H1 (cell line): ENCODE results near the gene CC2D2A. TPM values are rescaled to one million over a fixed set of nuclear protein-coding genes. Genes with fewer than 3 reads are reported as not detected.

Source experiments
- CEBPB ChIP-seq: IDR thresholded peaks from 2 replicates; pipeline ENCODE4 v1.6.1; 2012; ENCODE audit warnings: low read depth, low read length
- CHD1 ChIP-seq: IDR thresholded peaks from 2 replicates; pipeline ENCODE4 v1.6.1; 2012; ENCODE audit warnings: low read depth, low read length, improper control_type of control experiment
- CTBP2 ChIP-seq: IDR thresholded peaks from 2 replicates; pipeline ENCODE4 v1.7.0; 2011; ENCODE audit warnings: borderline replicate concordance, mild to moderate bottlenecking, moderate library complexity, mixed read lengths, low read length; ENCODE audit not compliant: insufficient read depth, insufficient read length
- E2F6 ChIP-seq: IDR thresholded peaks from 2 replicates; pipeline ENCODE4 v1.6.1; 2012; ENCODE audit warnings: inconsistent platforms
- RBBP5 ChIP-seq: IDR thresholded peaks from 2 replicates; pipeline ENCODE4 v1.7.1; 2012; ENCODE audit warnings: low read depth, mild to moderate bottlenecking, inconsistent platforms, low read length, moderate library complexity, borderline replicate concordance
- SIX5 ChIP-seq: IDR thresholded peaks from 2 replicates; pipeline ENCODE4 v1.6.1; 2011; ENCODE audit warnings: mild to moderate bottlenecking, low read depth, low read length
- TAF1 ChIP-seq: IDR thresholded peaks from 2 replicates; pipeline ENCODE4 v1.6.1; 2011; ENCODE audit warnings: mild to moderate bottlenecking, low read depth, low read length
- polyA plus RNA-seq, 7 experiments: library from polyadenylated mRNA; depleted of rRNA in 3 of 7; stranded (reverse) in 5 of 7; unstranded in 2 of 7; fragments of >200 nt in 5 of 7; fragments of 200-250 nt in 2 of 7; gene quantifications; 1 replicate in 5 of 7; 2 replicates in 1 of 7; 4 replicates in 1 of 7; pipeline versions ENCODE4 v1.2.1 to v1.2.3, GENCODE V29; 2011 to 2013; ENCODE audit warnings: missing spikeins in 2 of 7, mixed read lengths in 2 of 7
- total RNA-seq: library from RNA; stranded (reverse); fragmentation: NEBNext Ultra II Directional; extraction: Animal tissue kit (Norgen Biotek cat#: 25700); gene quantifications from 2 replicates; pipeline ENCODE4 v1.2.1, GENCODE V29; 2021

CC2D2A gene
- total and polyA plus RNA-seq, 2 of the 8 experiments (the other 6 are each of a cell fraction or from before 2014, with no cell fraction given): 11.0 to 12.2 TPM

- TF ChIP-seq CEBPB (no peak), TAF1 (no peak), CHD1 (no peak), E2F6 (no peak), CTBP2 (no peak), RBBP5 (no peak), SIX5 (no peak)
These were observed 45.4 kb downstream of the CC2D2A start (continued) for GRCh38 chr4:15515106-15515505.
